H1 (cell line): ENCODE data around the gene CCDC148. TPM values are rescaled to one million over a fixed set of nuclear protein-coding genes. Genes with fewer than 3 reads are reported as not detected.

Experiments
- CHD1 ChIP-seq: IDR thresholded peaks from 2 replicates; pipeline ENCODE4 v1.6.1; 2012; ENCODE audit warnings: low read depth, low read length, improper control_type of control experiment
- NRF1 ChIP-seq: IDR thresholded peaks from 2 replicates; pipeline ENCODE4 v1.6.1; 2011; ENCODE audit warnings: mild to moderate bottlenecking, low read depth, low read length, improper control_type of control experiment
- RAD21 ChIP-seq, 2 experiments: IDR thresholded peaks in 1 of 2; conservative IDR thresholded peaks in 1 of 2; 2 replicates each; pipeline ENCODE4 v1.6.1; 2011; ENCODE audit warnings: low read depth in 2 of 2, low read length in 2 of 2, improper control_type of control experiment in 1 of 2, inconsistent platforms in 1 of 2, mild to moderate bottlenecking in 1 of 2, moderate library complexity in 1 of 2
- polyA plus RNA-seq, 7 experiments: library from polyadenylated mRNA; depleted of rRNA in 3 of 7; stranded (reverse) in 5 of 7; unstranded in 2 of 7; fragments of >200 nt in 5 of 7; fragments of 200-250 nt in 2 of 7; gene quantifications; 1 replicate in 5 of 7; 2 replicates in 1 of 7; 4 replicates in 1 of 7; pipeline versions ENCODE4 v1.2.1 to v1.2.3, GENCODE V29; 2011 to 2013; ENCODE audit warnings: missing spikeins in 2 of 7, mixed read lengths in 2 of 7
- total RNA-seq: library from RNA; stranded (reverse); fragmentation: NEBNext Ultra II Directional; extraction: Animal tissue kit (Norgen Biotek cat#: 25700); gene quantifications from 2 replicates; pipeline ENCODE4 v1.2.1, GENCODE V29; 2021

The CCDC148 gene
- total and polyA plus RNA-seq, 2 of the 8 experiments (the other 6 are each of a cell fraction or from before 2014, with no cell fraction given), result 0.45 to 1.3 TPM

GRCh38 chr2:158191076-158191895 is 265.3 kb downstream of the CCDC148 start (continued):
- TF ChIP-seq RAD21 (IDR thresholded peaks at IDR 0.05 in 1 of 2, conservative IDR thresholded peaks at IDR 0.05 in 1 of 2; ENCODE audit: low read depth in 2 of 2, low read length in 2 of 2) (no peak), CHD1 (no peak), NRF1 (no peak)
